Osteocyte (in vitro differentiated cells): ENCODE measurements around the gene PDIA2. TPM values are rescaled to one million over a fixed set of nuclear protein-coding genes. Genes with fewer than 3 reads are reported as not detected.
A peak's percentile ranks its signal among the peaks of the same experiment; 100 is the strongest.

Experiments used
- DNase-seq: peaks from one replicate; pipeline ENCODE4 v3.0.0; 2021; ENCODE audit warnings: mixed read lengths; ENCODE audit not compliant: unreplicated experiment; ENCODE audit errors: extremely low spot score
- H3K27ac Mint-ChIP-seq: one replicate; pipeline ENCODE4 v1.8.0; 2021; ENCODE audit warnings: mild to moderate bottlenecking, mixed read lengths; ENCODE audit not compliant: unreplicated experiment
- H3K27me3 Mint-ChIP-seq: one replicate; pipeline ENCODE4 v1.8.0; 2021; ENCODE audit warnings: mixed read lengths; ENCODE audit not compliant: unreplicated experiment
- H3K36me3 Mint-ChIP-seq: one replicate; pipeline ENCODE4 v1.8.0; 2021; ENCODE audit warnings: mixed read lengths; ENCODE audit not compliant: unreplicated experiment
- H3K4me1 Mint-ChIP-seq: one replicate; pipeline ENCODE4 v1.8.0; 2021; ENCODE audit warnings: mixed read lengths; ENCODE audit not compliant: unreplicated experiment
- H3K4me3 Mint-ChIP-seq: one replicate; pipeline ENCODE4 v1.8.0; 2021; ENCODE audit warnings: mild to moderate bottlenecking, moderate library complexity, mixed read lengths; ENCODE audit not compliant: unreplicated experiment
- H3K9me3 Mint-ChIP-seq: one replicate; pipeline ENCODE4 v1.8.0; 2021; ENCODE audit warnings: mixed read lengths; ENCODE audit not compliant: unreplicated experiment
- total RNA-seq: library from RNA; stranded (reverse); gene quantifications from 2 replicates; pipeline ENCODE4 v1.2.1, GENCODE V29; 2021
- TF ChIP-seq, protein P1 (sequence below): fragments of 200-600 bp; sonication (generic); IDR thresholded peaks from 2 replicates; pipeline ENCODE4 v1.5.0; 2021; ENCODE audit warnings: antibody characterized with exemption, mild to moderate bottlenecking, moderate library complexity

PDIA2 gene
- total RNA-seq, 1 donor from 2014 or later, result not detected

DNA sequence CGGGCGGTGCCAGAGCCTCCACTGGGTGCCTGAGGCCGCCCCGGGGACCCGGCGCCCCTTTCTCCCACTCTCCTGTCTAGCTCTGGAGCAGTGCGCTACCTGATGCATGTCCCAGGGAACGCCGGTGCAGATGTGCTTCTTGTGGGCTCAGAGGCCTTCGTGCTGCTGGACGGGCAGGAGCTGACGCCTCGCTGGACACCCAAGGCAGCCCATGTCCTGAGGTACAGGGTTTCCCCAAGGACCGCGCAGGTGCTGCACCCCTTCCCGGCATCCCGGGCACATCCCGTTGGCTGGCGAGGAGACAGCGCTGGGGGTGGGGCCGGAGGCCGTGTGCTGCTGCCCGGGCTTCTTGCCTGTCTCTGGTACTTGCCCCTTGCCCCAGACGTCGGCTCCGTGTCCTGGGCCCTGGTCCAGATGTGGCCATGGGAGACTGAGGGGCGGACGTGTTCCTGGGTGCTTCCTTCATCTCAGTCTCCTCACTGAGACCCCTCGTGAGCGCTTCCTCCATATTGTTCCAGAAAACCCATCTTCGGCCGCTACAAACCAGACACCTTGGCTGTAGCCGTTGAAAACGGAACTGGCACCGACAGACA, 19.7 kb upstream of the PDIA2 start:
- H3K9me3 Mint-ChIP-seq, result no peaks in the 10 kb centered on the region
- H3K4me1 Mint-ChIP-seq, result peaks cover 2% of the 10 kb centered on the region
- no peaks in the 10 kb centered on the region for H3K27me3 Mint-ChIP-seq
- H3K4me3 Mint-ChIP-seq, result no peak overlapping the region
- H3K36me3 Mint-ChIP-seq, result peaks cover 20% of the 10 kb centered on the region
- TF ChIP-seq, protein P1, sequence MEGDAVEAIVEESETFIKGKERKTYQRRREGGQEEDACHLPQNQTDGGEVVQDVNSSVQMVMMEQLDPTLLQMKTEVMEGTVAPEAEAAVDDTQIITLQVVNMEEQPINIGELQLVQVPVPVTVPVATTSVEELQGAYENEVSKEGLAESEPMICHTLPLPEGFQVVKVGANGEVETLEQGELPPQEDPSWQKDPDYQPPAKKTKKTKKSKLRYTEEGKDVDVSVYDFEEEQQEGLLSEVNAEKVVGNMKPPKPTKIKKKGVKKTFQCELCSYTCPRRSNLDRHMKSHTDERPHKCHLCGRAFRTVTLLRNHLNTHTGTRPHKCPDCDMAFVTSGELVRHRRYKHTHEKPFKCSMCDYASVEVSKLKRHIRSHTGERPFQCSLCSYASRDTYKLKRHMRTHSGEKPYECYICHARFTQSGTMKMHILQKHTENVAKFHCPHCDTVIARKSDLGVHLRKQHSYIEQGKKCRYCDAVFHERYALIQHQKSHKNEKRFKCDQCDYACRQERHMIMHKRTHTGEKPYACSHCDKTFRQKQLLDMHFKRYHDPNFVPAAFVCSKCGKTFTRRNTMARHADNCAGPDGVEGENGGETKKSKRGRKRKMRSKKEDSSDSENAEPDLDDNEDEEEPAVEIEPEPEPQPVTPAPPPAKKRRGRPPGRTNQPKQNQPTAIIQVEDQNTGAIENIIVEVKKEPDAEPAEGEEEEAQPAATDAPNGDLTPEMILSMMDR, result no peak
- no peak for DNase-seq
- H3K27ac Mint-ChIP-seq, result no peak overlapping the region

DNA sequence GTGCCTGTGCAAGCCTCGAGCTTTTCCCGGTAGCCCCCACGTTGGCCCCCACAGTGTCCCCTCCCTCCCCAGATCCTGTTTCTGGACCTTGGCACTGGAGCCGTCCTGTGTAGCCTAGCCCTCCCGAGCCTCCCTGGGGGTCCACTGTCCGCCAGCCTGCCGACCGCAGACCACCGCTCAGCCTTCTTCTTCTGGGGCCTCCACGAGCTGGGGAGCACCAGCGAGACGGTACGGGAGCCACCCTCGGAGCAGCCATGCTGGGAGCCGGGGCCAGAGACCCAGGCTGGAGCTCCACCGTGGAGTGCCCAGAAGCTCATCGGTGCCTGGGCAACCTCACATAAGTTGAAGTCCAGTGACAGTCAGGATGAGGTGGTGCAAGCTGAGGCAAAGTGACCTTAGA, 19.0 kb upstream of the PDIA2 start:
- Mint-ChIP-seq H3K27me3 (no peaks in the 10 kb centered on the region), H3K36me3 (peaks cover 20% of the 10 kb centered on the region), H3K4me3 (no peak overlapping the region), H3K9me3 (no peaks in the 10 kb centered on the region), H3K27ac (no peak overlapping the region), H3K4me1 (peaks cover 2% of the 10 kb centered on the region)
- no peak for DNase-seq
- TF ChIP-seq, protein P1, result no peak

DNA sequence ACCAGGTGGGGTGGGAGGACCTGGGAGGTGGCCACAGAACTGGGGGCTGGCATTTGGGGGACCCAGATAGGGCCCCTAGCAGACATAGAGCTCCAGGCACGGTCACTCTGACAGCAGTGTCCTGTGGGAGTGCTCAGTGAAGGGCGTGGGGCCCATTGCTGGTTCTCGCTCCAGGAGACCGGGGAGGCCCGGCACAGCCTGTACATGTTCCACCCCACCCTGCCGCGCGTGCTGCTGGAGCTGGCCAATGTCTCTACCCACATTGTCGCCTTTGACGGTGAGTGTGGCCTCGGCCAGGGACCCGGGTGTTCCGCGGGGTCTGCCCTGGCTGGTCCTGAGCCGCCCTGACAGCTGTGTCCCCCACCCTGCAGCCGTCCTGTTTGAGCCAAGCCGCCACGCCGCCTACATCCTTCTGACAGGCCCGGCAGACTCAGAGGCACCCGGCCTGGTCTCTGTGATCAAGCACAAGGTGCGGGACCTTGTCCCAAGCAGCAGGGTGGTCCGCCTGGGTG, 18.5 kb upstream of the PDIA2 start:
- peaks cover 14% of the 10 kb centered on the region for H3K36me3 Mint-ChIP-seq
- H3K27ac Mint-ChIP-seq, result no peak overlapping the region
- H3K27me3 Mint-ChIP-seq, result no peaks in the 10 kb centered on the region
- TF ChIP-seq, protein P1, result no peak
- H3K9me3 Mint-ChIP-seq, result no peaks in the 10 kb centered on the region
- DNase-seq, result peak; percentile 85
- H3K4me1 Mint-ChIP-seq, result peaks cover 2% of the 10 kb centered on the region
- H3K4me3 Mint-ChIP-seq, result no peak overlapping the region

DNA sequence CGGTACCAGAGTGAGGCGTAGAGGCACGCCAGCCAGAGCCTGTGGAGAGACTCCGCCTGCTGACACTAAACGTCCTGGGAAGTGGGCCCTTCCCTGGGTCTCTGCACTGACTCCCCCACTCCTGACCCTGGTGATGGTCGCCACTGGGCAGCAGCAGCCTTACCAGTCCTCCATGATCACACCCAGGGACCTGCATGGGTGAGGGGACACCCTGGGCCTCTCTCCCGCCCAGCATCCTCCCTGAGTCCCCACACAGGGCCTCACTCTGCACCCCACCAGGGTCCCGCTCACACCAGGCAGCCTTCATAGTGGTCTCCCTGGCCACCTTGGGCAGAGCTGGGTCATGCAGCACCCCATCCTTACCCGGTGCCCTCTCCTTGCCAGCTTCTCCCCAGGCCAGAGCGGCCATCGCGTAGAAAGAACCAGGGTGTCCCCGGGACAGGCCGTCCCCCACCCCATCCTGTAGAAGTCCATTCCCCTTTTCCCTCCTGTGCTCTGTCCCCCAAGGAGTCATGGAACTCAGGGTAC, 17.9 kb upstream of the PDIA2 start:
- Mint-ChIP-seq H3K4me3 (no peak overlapping the region), H3K27me3 (no peaks in the 10 kb centered on the region), H3K9me3 (no peaks in the 10 kb centered on the region), H3K36me3 (peaks cover 13% of the 10 kb centered on the region), H3K4me1 (peaks cover 2% of the 10 kb centered on the region), H3K27ac (no peak overlapping the region)
- no peak for DNase-seq
- TF ChIP-seq, protein P1, result no peak

GRCh38 chr16:265711-266110, 17.3 kb upstream of the PDIA2 start:
- no peak overlapping the region for H3K27ac Mint-ChIP-seq
- H3K36me3 Mint-ChIP-seq, result peaks cover 9% of the 10 kb centered on the region
- TF ChIP-seq, protein P1, result no peak
- H3K4me3 Mint-ChIP-seq, result no peak overlapping the region
- H3K27me3 Mint-ChIP-seq, result no peaks in the 10 kb centered on the region
- no peak for DNase-seq
- no peaks in the 10 kb centered on the region for H3K9me3 Mint-ChIP-seq
- H3K4me1 Mint-ChIP-seq, result peaks cover 2% of the 10 kb centered on the region
